Measurements from ENCODE around the gene TACR1.

GRCh38 chr2:75035444-75036353, 163.6 kb downstream of the TACR1 start:
- no peak for TF ChIP-seq POLR2AphosphoS5 (IDR thresholded peaks at IDR 0.05; ENCODE audit: low read depth, low read length)
- TF ChIP-seq POLR2A (IDR thresholded peaks at IDR 0.05; ENCODE audit: low read depth, low read length), result no peak
- no peak for TF ChIP-seq SPI1 (IDR thresholded peaks at IDR 0.05; ENCODE audit: low read depth, low read length)
